Trophoblast cell (in vitro differentiated cells and primary cell): ENCODE measurements around the gene PREX1.

ENCODE experiments used
- DNase-seq, 2 donors: peaks; one replicate each; pipeline ENCODE4 v3.0.0-alpha.2; 2016
- H2AFZ ChIP-seq: 2 replicates; pipeline ENCODE4 v1.6.1; 2013; ENCODE audit warnings: low read length, moderate library complexity, mild to moderate bottlenecking; ENCODE audit not compliant: insufficient read depth, poor library complexity
- H2AK5ac ChIP-seq: 2 replicates; pipeline ENCODE4 v1.6.1; 2013; ENCODE audit warnings: mild to moderate bottlenecking, low read length
- H2BK120ac ChIP-seq: 2 replicates; pipeline ENCODE4 v1.6.1; 2013; ENCODE audit warnings: low read length, mild to moderate bottlenecking, moderate library complexity; ENCODE audit not compliant: insufficient read depth, poor library complexity
- H2BK12ac ChIP-seq: 2 replicates; pipeline ENCODE4 v1.6.1; 2013; ENCODE audit warnings: mild to moderate bottlenecking, low read length, moderate library complexity
- H2BK5ac ChIP-seq: 2 replicates; pipeline ENCODE4 v1.6.1; 2013; ENCODE audit warnings: low read length, low read depth, moderate library complexity, mild to moderate bottlenecking; ENCODE audit not compliant: poor library complexity
- H3K14ac ChIP-seq: 2 replicates; pipeline ENCODE4 v1.6.1; 2013; ENCODE audit warnings: mild to moderate bottlenecking, low read length
- H3K18ac ChIP-seq: 2 replicates; pipeline ENCODE4 v1.6.1; 2013; ENCODE audit warnings: mild to moderate bottlenecking, low read length
- H3K23ac ChIP-seq: 2 replicates; pipeline ENCODE4 v1.6.1; 2013; ENCODE audit warnings: low read length
- H3K27ac ChIP-seq: 2 replicates; pipeline ENCODE4 v1.5.1; 2013; ENCODE audit warnings: low read depth, mild to moderate bottlenecking, inconsistent platforms, low read length, moderate library complexity
- H3K27me3 ChIP-seq: 2 replicates; pipeline ENCODE4 v1.6.1; 2013; ENCODE audit warnings: inconsistent platforms, mild to moderate bottlenecking, low read length, moderate library complexity; ENCODE audit not compliant: insufficient read depth
- H3K36me3 ChIP-seq, 2 experiments: 1 replicate in 1 of 2; 2 replicates in 1 of 2; pipeline ENCODE4 v1.6.1; 2013; ENCODE audit warnings: low read length in 2 of 2, mild to moderate bottlenecking in 2 of 2, moderate library complexity in 1 of 2; ENCODE audit not compliant: insufficient read depth in 2 of 2, control insufficient read depth in 1 of 2
- H3K4ac ChIP-seq: 2 replicates; pipeline ENCODE4 v1.6.1; 2013; ENCODE audit warnings: low read depth, mild to moderate bottlenecking, low read length, moderate library complexity
- H3K4me1 ChIP-seq, 2 experiments: 1 replicate in 1 of 2; 2 replicates in 1 of 2; pipeline ENCODE4 v1.6.1; 2013; ENCODE audit warnings: low read length in 2 of 2, mild to moderate bottlenecking in 2 of 2, moderate library complexity in 1 of 2; ENCODE audit not compliant: insufficient read depth in 2 of 2, control insufficient read depth in 1 of 2
- H3K4me2 ChIP-seq: 2 replicates; pipeline ENCODE4 v1.6.1; 2013; ENCODE audit warnings: inconsistent platforms, mild to moderate bottlenecking, low read length, moderate library complexity
- H3K4me3 ChIP-seq: 2 replicates; pipeline ENCODE4 v1.5.1; 2013; ENCODE audit warnings: mild to moderate bottlenecking, low read depth, low read length, inconsistent platforms
- H3K79me1 ChIP-seq: one replicate; pipeline ENCODE4 v1.6.1; 2013; ENCODE audit warnings: low read length
- H3K79me2 ChIP-seq: 2 replicates; pipeline ENCODE4 v1.6.1; 2013; ENCODE audit warnings: low read length, mild to moderate bottlenecking; ENCODE audit not compliant: control insufficient read depth, insufficient read depth, poor library complexity
- H3K9ac ChIP-seq: 2 replicates; pipeline ENCODE4 v1.6.1; 2013; ENCODE audit warnings: mild to moderate bottlenecking, low read length
- H3K9me3 ChIP-seq: 2 replicates; pipeline ENCODE4 v1.6.1; 2013; ENCODE audit warnings: low read depth, mild to moderate bottlenecking, control low read depth, inconsistent platforms, low read length; ENCODE audit not compliant: insufficient read depth
- H4K12ac ChIP-seq: 2 replicates; pipeline ENCODE4 v1.6.1; 2013; ENCODE audit warnings: low read depth, mild to moderate bottlenecking, low read length, moderate library complexity
- H4K8ac ChIP-seq: 2 replicates; pipeline ENCODE4 v1.6.1; 2013; ENCODE audit warnings: low read depth, mild to moderate bottlenecking, low read length, moderate library complexity
- H4K91ac ChIP-seq: one replicate; pipeline ENCODE4 v1.6.1; 2013; ENCODE audit warnings: low read depth, mild to moderate bottlenecking, low read length, moderate library complexity
- WGBS: extraction: QIAGEN DNeasy Blood & Tissue Kit; methylation state at CpG from one replicate; pipeline ENCODE4 v1.1.7; 2013; ENCODE audit warnings: missing lambda C conversion rate; ENCODE audit not compliant: insufficient read length, insufficient coverage; ENCODE audit errors: extremely low coverage; 5-methylcytosine and 5-hydroxymethylcytosine counted together

PREX1 gene

GRCh38 chr20:48583801-48584200, 244.0 kb downstream of the PREX1 start:
- Histone ChIP-seq H2BK5ac (no peak overlapping the region), H3K27ac (no peak overlapping the region), H3K18ac (no peak overlapping the region), H3K4me3 (peak overlapping the region; percentile 33), H3K9ac (no peak overlapping the region), H4K12ac (no peak overlapping the region), H3K36me3 (no peaks in the 10 kb centered on the region), H2BK120ac (no peak overlapping the region), H2BK12ac (no peak overlapping the region), H3K27me3 (no peaks in the 10 kb centered on the region), H2AK5ac (no peak overlapping the region), H3K4me1 (no peaks in the 10 kb centered on the region), H3K9me3 (no peaks in the 10 kb centered on the region), H3K14ac (no peak overlapping the region), H3K23ac (no peak overlapping the region), H4K91ac (no peak overlapping the region), H3K4me2 (no peak overlapping the region), H2AFZ (no peak overlapping the region), H3K79me1 (no peaks in the 10 kb centered on the region), H3K4ac (no peak overlapping the region), H4K8ac (no peak overlapping the region), H3K79me2 (no peaks in the 10 kb centered on the region)
- WGBS, result no CpG with 5 or more reads among the region's 11 CpGs
- DNase-seq, result no peak

- Histone ChIP-seq H3K23ac (no peak overlapping the region), H3K18ac (no peak overlapping the region), H3K14ac (no peak overlapping the region), H3K4me2 (no peak overlapping the region), H4K12ac (no peak overlapping the region), H3K9me3 (no peaks in the 10 kb centered on the region), H3K4me3 (no peak overlapping the region), H3K27me3 (no peaks in the 10 kb centered on the region), H3K79me2 (no peaks in the 10 kb centered on the region), H4K8ac (no peak overlapping the region), H3K9ac (no peak overlapping the region), H3K27ac (no peak overlapping the region), H2BK12ac (no peak overlapping the region), H3K4me1 (peaks cover 0 to 2% of the 10 kb centered on the region in 2 experiments), H3K4ac (no peak overlapping the region), H4K91ac (no peak overlapping the region), H2AFZ (no peak overlapping the region), H2BK120ac (no peak overlapping the region), H3K79me1 (no peaks in the 10 kb centered on the region), H2AK5ac (no peak overlapping the region), H3K36me3 (no peaks in the 10 kb centered on the region), H2BK5ac (no peak overlapping the region)
- WGBS, result no CpG with 5 or more reads among the region's 11 CpGs
- no peak for DNase-seq
These were observed 244.6 kb downstream of the PREX1 start for GRCh38 chr20:48583171-48583570.

GRCh38 chr20:48582673-48582985, 245.2 kb downstream of the PREX1 start:
- Histone ChIP-seq H2BK12ac (no peak overlapping the region), H3K14ac (no peak overlapping the region), H3K4me2 (no peak overlapping the region), H3K4me1 (peaks cover 0 to 3% of the 10 kb centered on the region in 2 experiments), H3K27me3 (no peaks in the 10 kb centered on the region), H2AFZ (no peak overlapping the region), H2BK5ac (no peak overlapping the region), H4K8ac (no peak overlapping the region), H3K23ac (no peak overlapping the region), H3K9ac (no peak overlapping the region), H3K4ac (no peak overlapping the region), H4K91ac (no peak overlapping the region), H3K27ac (no peak overlapping the region), H2BK120ac (no peak overlapping the region), H3K9me3 (no peaks in the 10 kb centered on the region), H3K36me3 (no peaks in the 10 kb centered on the region), H4K12ac (no peak overlapping the region), H3K79me2 (no peaks in the 10 kb centered on the region), H3K4me3 (no peak overlapping the region), H2AK5ac (no peak overlapping the region), H3K18ac (no peak overlapping the region), H3K79me1 (no peaks in the 10 kb centered on the region)
- no peak for DNase-seq
- no CpG with 5 or more reads among the region's 5 CpGs for WGBS

- no peaks in the 10 kb centered on the region for H3K27me3 ChIP-seq
- peaks cover 0 to 3% of the 10 kb centered on the region in 2 experiments for H3K4me1 ChIP-seq
- no peak overlapping the region for H3K9ac ChIP-seq
- no peak overlapping the region for H3K23ac ChIP-seq
- no peak overlapping the region for H3K18ac ChIP-seq
- no peaks in the 10 kb centered on the region for H3K9me3 ChIP-seq
- H3K79me1 ChIP-seq, result no peaks in the 10 kb centered on the region
- H2BK120ac ChIP-seq, result no peak overlapping the region
- H2BK5ac ChIP-seq, result no peak overlapping the region
- no peak overlapping the region for H3K14ac ChIP-seq
- H4K12ac ChIP-seq, result no peak overlapping the region
- H2AFZ ChIP-seq, result no peak overlapping the region
- no peaks in the 10 kb centered on the region for H3K36me3 ChIP-seq
- no peak overlapping the region for H3K4ac ChIP-seq
- H4K8ac ChIP-seq, result no peak overlapping the region
- no peak overlapping the region for H3K27ac ChIP-seq
- H3K4me2 ChIP-seq, result no peak overlapping the region
- no peak for DNase-seq
- H3K79me2 ChIP-seq, result no peaks in the 10 kb centered on the region
- H2AK5ac ChIP-seq, result no peak overlapping the region
- H4K91ac ChIP-seq, result no peak overlapping the region
- no peak overlapping the region for H3K4me3 ChIP-seq
- WGBS, result no CpG with 5 or more reads among the region's 5 CpGs
- H2BK12ac ChIP-seq, result no peak overlapping the region
These were observed 246.6 kb downstream of the PREX1 start for GRCh38 chr20:48581167-48581566.
